ENCODE results near the gene SLC5A9. TPM values are rescaled to one million over a fixed set of nuclear protein-coding genes. Genes with fewer than 3 reads are reported as not detected.

The SLC5A9 gene
- not detected for total RNA-seq

- no peak for ATAC-seq
- no peak within 1 kb of the TSS for H3K27ac Mint-ChIP-seq
- no peak for DNase-seq (ENCODE audit: low spot score in 2 of 2)
- no peaks in the 10 kb centered on the region for H3K36me3 Mint-ChIP-seq
- H3K9me3 Mint-ChIP-seq = no peaks in the 10 kb centered on the region
These were observed at the start of gene SLC5A9 for GRCh38 chr1:48222501-48223242. SLC5A9 (plus strand) TSS chr1:48222716; CDS start chr1:48222737, 21 bp downstream.

- DNase-seq (ENCODE audit: low spot score in 2 of 2) (no peak), ATAC-seq (no peak)
- Mint-ChIP-seq H3K9me3 (peaks cover 3 to 10% of the 10 kb centered on the region in 2 donors), H3K36me3 (peaks cover 0 to 12% of the 10 kb centered on the region in 2 donors), H3K27ac (no peak overlapping the region)
These were observed 47.4 kb upstream of the SLC5A9 start for GRCh38 chr1:48175116-48175515.

GRCh38 chr1:48177257-48177656, 45.3 kb upstream of the SLC5A9 start:
- H3K27ac Mint-ChIP-seq = no peak overlapping the region
- peaks cover 0 to 6% of the 10 kb centered on the region in 2 donors for H3K36me3 Mint-ChIP-seq
- no peak for ATAC-seq
- peaks cover 0 to 4% of the 10 kb centered on the region in 2 donors for H3K9me3 Mint-ChIP-seq
- DNase-seq (ENCODE audit: low spot score in 2 of 2) = no peak

- peaks cover under 1 to 6% of the 10 kb centered on the region in 2 donors for H3K9me3 Mint-ChIP-seq
- H3K36me3 Mint-ChIP-seq = no peaks in the 10 kb centered on the region
- no peak overlapping the region for H3K27ac Mint-ChIP-seq
- no peak for DNase-seq (ENCODE audit: low spot score in 2 of 2)
- no peak for ATAC-seq
These were observed 40.7 kb upstream of the SLC5A9 start for GRCh38 chr1:48181669-48182367.

- H3K36me3 Mint-ChIP-seq = peaks cover 0 to 2% of the 10 kb centered on the region in 2 donors
- ATAC-seq (no peak), DNase-seq (ENCODE audit: low spot score in 2 of 2) (no peak)
- H3K9me3 Mint-ChIP-seq = peaks cover 4 to 10% of the 10 kb centered on the region in 2 donors
- H3K27ac Mint-ChIP-seq = no peak overlapping the region
These were observed 40.1 kb upstream of the SLC5A9 start for GRCh38 chr1:48182439-48182838.

GRCh38 chr1:48186306-48186839, 36.1 kb upstream of the SLC5A9 start:
- peaks cover 6 to 18% of the 10 kb centered on the region in 2 donors for H3K36me3 Mint-ChIP-seq
- H3K9me3 Mint-ChIP-seq = peaks cover 12 to 15% of the 10 kb centered on the region in 2 donors
- no peak for DNase-seq (ENCODE audit: low spot score in 2 of 2)
- no peak for ATAC-seq
- no peak overlapping the region for H3K27ac Mint-ChIP-seq

GRCh38 chr1:48187969-48188563, 34.5 kb upstream of the SLC5A9 start:
- Mint-ChIP-seq H3K36me3 (peaks cover 6 to 18% of the 10 kb centered on the region in 2 donors), H3K9me3 (peaks cover 12 to 15% of the 10 kb centered on the region in 2 donors), H3K27ac (no peak overlapping the region)
- ATAC-seq (no peak), DNase-seq (ENCODE audit: low spot score in 2 of 2) (no peak)

- Mint-ChIP-seq H3K9me3 (peaks cover 12 to 15% of the 10 kb centered on the region in 2 donors), H3K27ac (no peak overlapping the region), H3K36me3 (peaks cover 6 to 18% of the 10 kb centered on the region in 2 donors)
- no peak for DNase-seq (ENCODE audit: low spot score in 2 of 2)
- no peak for ATAC-seq
These were observed 31.6 kb upstream of the SLC5A9 start for GRCh38 chr1:48190881-48191280.

- H3K36me3 Mint-ChIP-seq = peaks cover 0 to 7% of the 10 kb centered on the region in 2 donors
- H3K27ac Mint-ChIP-seq = no peak overlapping the region
- no peaks in the 10 kb centered on the region for H3K9me3 Mint-ChIP-seq
- ATAC-seq (no peak), DNase-seq (ENCODE audit: low spot score in 2 of 2) (no peak)
These were observed 27.7 kb upstream of the SLC5A9 start for GRCh38 chr1:48194801-48195200.

GRCh38 chr1:48196237-48196636, 26.3 kb upstream of the SLC5A9 start:
- ATAC-seq (no peak), DNase-seq (ENCODE audit: low spot score in 2 of 2) (no peak)
- H3K9me3 Mint-ChIP-seq = no peaks in the 10 kb centered on the region
- no peak overlapping the region for H3K27ac Mint-ChIP-seq
- H3K36me3 Mint-ChIP-seq = no peaks in the 10 kb centered on the region

- Mint-ChIP-seq H3K9me3 (no peaks in the 10 kb centered on the region), H3K36me3 (no peaks in the 10 kb centered on the region), H3K27ac (no peak overlapping the region)
- ATAC-seq (no peak), DNase-seq (ENCODE audit: low spot score in 2 of 2) (no peak)
These were observed 23.5 kb upstream of the SLC5A9 start for GRCh38 chr1:48198970-48199369.

GRCh38 chr1:48200166-48200900, 22.2 kb upstream of the SLC5A9 start:
- Mint-ChIP-seq H3K36me3 (no peaks in the 10 kb centered on the region), H3K9me3 (no peaks in the 10 kb centered on the region), H3K27ac (no peak overlapping the region)
- DNase-seq (ENCODE audit: low spot score in 2 of 2) (no peak), ATAC-seq (no peak)

- Mint-ChIP-seq H3K9me3 (no peaks in the 10 kb centered on the region), H3K36me3 (no peaks in the 10 kb centered on the region), H3K27ac (no peak overlapping the region)
- ATAC-seq (peak; percentile 66 to 68), DNase-seq (ENCODE audit: low spot score in 2 of 2) (peak in 1 of 2 donors; percentile 63)
These were observed 20.3 kb upstream of the SLC5A9 start for GRCh38 chr1:48202030-48202752.

- no peaks in the 10 kb centered on the region for H3K9me3 Mint-ChIP-seq
- H3K36me3 Mint-ChIP-seq = no peaks in the 10 kb centered on the region
- DNase-seq (ENCODE audit: low spot score in 2 of 2) (peak in 1 of 2 donors; percentile 20), ATAC-seq (peak in 1 of 2 donors; percentile 43)
- no peak overlapping the region for H3K27ac Mint-ChIP-seq
These were observed 19.1 kb upstream of the SLC5A9 start for GRCh38 chr1:48203287-48203900.

GRCh38 chr1:48205522-48205921, 17.0 kb upstream of the SLC5A9 start:
- DNase-seq (ENCODE audit: low spot score in 2 of 2) = no peak
- Mint-ChIP-seq H3K36me3 (no peaks in the 10 kb centered on the region), H3K27ac (no peak overlapping the region), H3K9me3 (no peaks in the 10 kb centered on the region)
- ATAC-seq = no peak

GRCh38 chr1:48206371-48206770, 16.1 kb upstream of the SLC5A9 start:
- no peak for ATAC-seq
- Mint-ChIP-seq H3K9me3 (no peaks in the 10 kb centered on the region), H3K36me3 (no peaks in the 10 kb centered on the region), H3K27ac (no peak overlapping the region)
- DNase-seq (ENCODE audit: low spot score in 2 of 2) = no peak
